ENCODE measurements around the gene LYRM7.
A peak's percentile ranks its signal among the peaks of the same experiment; 100 is the strongest.

Gene LYRM7

GRCh38 chr5:131165119-131165727 lies 5.5 kb upstream of the LYRM7 start, which contains the start of gene HINT1:
HINT1 (minus strand) TSS chr5:131165256; CDS start chr5:131165205, 51 bp downstream.
- peak; percentile 67; the same call in 1 of the 2 replicates for TF ChIP-seq SIN3A (IDR thresholded peaks at IDR 0.05; ENCODE audit: borderline replicate concordance, insufficient read depth, low read length)
- TF ChIP-seq REST (IDR thresholded peaks at IDR 0.05; ENCODE audit: insufficient read depth in 1 of 2, low read depth in 2 of 2, low read length in 2 of 2) = 0 out of 4 replicates have a peak, but pooled peaks of 1 of the 2 experiments have one; percentile 45
- peak; percentile 53 for TF ChIP-seq FOXP2 (optimal IDR thresholded peaks at IDR 0.05; ENCODE audit: borderline replicate concordance, extremely low read depth, extremely low read length, insufficient read depth)
- TF ChIP-seq POLR2AphosphoS5 (IDR thresholded peaks at IDR 0.05; ENCODE audit: low read depth, low read length) = peak; percentile 93
- TF ChIP-seq TAF1 (IDR thresholded peaks at IDR 0.05; ENCODE audit: borderline replicate concordance, insufficient read depth, low read length) = peak; percentile 87; the same call in 1 of the 2 replicates

- TF ChIP-seq SIN3A (IDR thresholded peaks at IDR 0.05; ENCODE audit: borderline replicate concordance, insufficient read depth, low read length) (no peak), TAF1 (IDR thresholded peaks at IDR 0.05; ENCODE audit: borderline replicate concordance, insufficient read depth, low read length) (no peak), POLR2AphosphoS5 (IDR thresholded peaks at IDR 0.05; ENCODE audit: low read depth, low read length) (no peak), REST (IDR thresholded peaks at IDR 0.05; ENCODE audit: insufficient read depth in 1 of 2, low read depth in 2 of 2, low read length in 2 of 2) (no peak)
These were observed 3.1 kb upstream of the LYRM7 start for GRCh38 chr5:131167615-131168014.

- TF ChIP-seq FOXP2 (optimal IDR thresholded peaks at IDR 0.05; ENCODE audit: borderline replicate concordance, extremely low read depth, extremely low read length, insufficient read depth) (no peak), POLR2AphosphoS5 (IDR thresholded peaks at IDR 0.05; ENCODE audit: low read depth, low read length) (no peak), TAF1 (IDR thresholded peaks at IDR 0.05; ENCODE audit: borderline replicate concordance, insufficient read depth, low read length) (no peak), REST (IDR thresholded peaks at IDR 0.05; ENCODE audit: insufficient read depth in 1 of 2, low read depth in 2 of 2, low read length in 2 of 2) (no peak), SIN3A (IDR thresholded peaks at IDR 0.05; ENCODE audit: borderline replicate concordance, insufficient read depth, low read length) (no peak)
These were observed 769 bp upstream of the LYRM7 start for GRCh38 chr5:131169810-131170539.

- no peak for TF ChIP-seq SIN3A (IDR thresholded peaks at IDR 0.05; ENCODE audit: borderline replicate concordance, insufficient read depth, low read length)
- TF ChIP-seq FOXP2 (optimal IDR thresholded peaks at IDR 0.05; ENCODE audit: borderline replicate concordance, extremely low read depth, extremely low read length, insufficient read depth) = no peak
- TF ChIP-seq TAF1 (IDR thresholded peaks at IDR 0.05; ENCODE audit: borderline replicate concordance, insufficient read depth, low read length) = no peak
- TF ChIP-seq POLR2AphosphoS5 (IDR thresholded peaks at IDR 0.05; ENCODE audit: low read depth, low read length) = no peak
- no peak for TF ChIP-seq REST (IDR thresholded peaks at IDR 0.05; ENCODE audit: insufficient read depth in 1 of 2, low read depth in 2 of 2, low read length in 2 of 2)
These were observed 599 bp downstream of the LYRM7 start for GRCh38 chr5:131171276-131171810.

All from PFSK-1 (cell line).